ENCODE results near the gene SCGB1A1.

DNA sequence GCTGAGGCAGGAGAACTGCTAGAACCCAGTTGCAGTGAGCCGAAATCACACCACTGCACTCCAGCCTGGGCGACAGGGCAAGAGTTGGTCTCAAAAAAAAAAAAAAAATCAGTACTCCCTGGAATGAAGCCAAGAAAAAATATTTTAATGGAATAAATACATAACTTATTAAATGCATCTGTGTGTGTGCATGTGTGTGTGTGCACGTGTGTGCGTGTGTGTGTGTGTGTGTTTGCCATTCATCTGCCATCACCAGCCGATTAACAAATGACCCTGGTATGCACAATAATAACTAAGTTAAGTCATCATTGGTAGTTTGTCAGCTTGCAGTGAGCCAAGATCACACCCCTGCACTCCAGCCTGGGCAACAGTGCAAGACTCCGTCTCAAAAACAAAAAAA lies 35.0 kb upstream of the SCGB1A1 start:
- no peak for TF ChIP-seq CTCF (IDR thresholded peaks at IDR 0.05)
- TF ChIP-seq POLR2A (IDR thresholded peaks at IDR 0.05): no peak
